Endothelial cell of umbilical vein (primary cell): ENCODE results near the gene MMP28. TPM values are rescaled to one million over a fixed set of nuclear protein-coding genes. Genes with fewer than 3 reads are reported as not detected.

Experiments used
- BruUV-seq: library from RNA; stranded (reverse); fragments of 400-500 nt; replicated peaks from 2 replicates; lab custom pipeline; 2021; lab: Mats Ljungman, UMichigan
- CTCF ChIA-PET: fragments of 300-600, 350-600 bp; sonication (Branson Sonifier 250); formaldehyde crosslinking; loops from one replicate; lab custom pipeline; 2021; ENCODE audit warnings: antibody characterized with exemption, inconsistent platforms; lab: Charles Lee
- POLR2A ChIA-PET: fragments of 300-600, 350-600 bp; sonication (Branson Sonifier 250); formaldehyde crosslinking; loops from one replicate; lab custom pipeline; 2021; ENCODE audit warnings: antibody characterized with exemption, inconsistent platforms; lab: Charles Lee
- DNase-seq: peaks from one replicate; pipeline ENCODE4 v3.0.0-alpha.2; 2011; ENCODE audit warnings: low read depth, low spot score
- FAIRE-seq: peaks from 2 replicates; lab custom pipeline; 2011; peaks lifted over from hg19 to GRCh38; lab: Jason Lieb, UNC
- H2AFZ ChIP-seq: 2 replicates; pipeline ENCODE4 v1.6.0; 2012; ENCODE audit warnings: low read depth, low read length, control low read depth, inconsistent platforms
- H3K27ac ChIP-seq: 2 replicates; pipeline ENCODE4 v1.5.1; 2011; ENCODE audit warnings: low read depth, mild to moderate bottlenecking, control low read depth, low read length, moderate library complexity; ENCODE audit not compliant: insufficient read depth
- H3K27me3 ChIP-seq, 2 experiments: 2 replicates each; pipeline versions ENCODE4 v1.6.0 to v1.6.1; 2011; ENCODE audit warnings: low read length in 2 of 2, mixed read lengths in 1 of 2; ENCODE audit not compliant: control insufficient read depth in 2 of 2, insufficient read depth in 2 of 2
- H3K36me3 ChIP-seq, 2 experiments: 2 replicates in 1 of 2; 3 replicates in 1 of 2; pipeline ENCODE4 v1.5.1; 2011; ENCODE audit warnings: low read length in 2 of 2, mild to moderate bottlenecking in 1 of 2, moderate library complexity in 1 of 2; ENCODE audit not compliant: control insufficient read depth in 2 of 2, insufficient read depth in 2 of 2; ENCODE audit errors: extremely low read depth in 1 of 2
- H3K4me1 ChIP-seq: 3 replicates; pipeline ENCODE4 v1.5.1; 2011; ENCODE audit warnings: mild to moderate bottlenecking, low read length; ENCODE audit not compliant: control insufficient read depth, insufficient read depth; ENCODE audit errors: extremely low read depth
- H3K4me2 ChIP-seq: 2 replicates; pipeline ENCODE4 v1.6.1; 2011; ENCODE audit warnings: low read length, control low read depth, mixed read lengths; ENCODE audit not compliant: insufficient read depth
- H3K4me3 ChIP-seq, 3 experiments: fragments of 200-600 bp in 1 of 3; sonication (generic), shearing (Covaris generic) in 1 of 3; replicated peaks in 1 of 3; 2 replicates each; pipeline ENCODE4 v1.5.1; 2011 to 2016; ENCODE audit warnings: control low read depth in 3 of 3, low read length in 3 of 3, mild to moderate bottlenecking in 2 of 3, inconsistent platforms in 1 of 3, low read depth in 1 of 3, moderate library complexity in 1 of 3; ENCODE audit not compliant: insufficient read depth in 1 of 3
- H3K79me2 ChIP-seq: 2 replicates; pipeline ENCODE4 v1.6.0; 2012; ENCODE audit warnings: low read length, inconsistent platforms; ENCODE audit not compliant: control insufficient read depth, insufficient read depth
- H3K9ac ChIP-seq: replicated peaks from 2 replicates; pipeline ENCODE3; 2011; ENCODE audit warnings: low read length, control low read depth; ENCODE audit not compliant: insufficient read depth; ENCODE audit errors: extremely low read depth
- H3K9me1 ChIP-seq: replicated peaks from 3 replicates; pipeline ENCODE4 v1.6.0; 2011; ENCODE audit warnings: mild to moderate bottlenecking, low read length; ENCODE audit not compliant: control insufficient read depth, insufficient read depth; ENCODE audit errors: extremely low read depth
- H3K9me3 ChIP-seq: replicated peaks from 2 replicates; pipeline ENCODE4 v1.5.1; 2012; ENCODE audit warnings: low read length, inconsistent platforms; ENCODE audit not compliant: control insufficient read depth, insufficient read depth
- H4K20me1 ChIP-seq: replicated peaks from 2 replicates; pipeline ENCODE3; 2011; ENCODE audit warnings: mild to moderate bottlenecking, low read length; ENCODE audit not compliant: control insufficient read depth, insufficient read depth; ENCODE audit errors: extremely low read depth
- CTCF ChIP-seq, 2 donors: IDR thresholded peaks; 1 replicate in 1 of 2; 2 replicates in 1 of 2; pipeline ENCODE4 v1.5.1; 2011; ENCODE audit warnings: low read length in 2 of 2, mild to moderate bottlenecking in 2 of 2, moderate library complexity in 2 of 2, control low read depth in 1 of 2, inconsistent platforms in 1 of 2, low read depth in 1 of 2; ENCODE audit not compliant: insufficient read depth in 1 of 2; ENCODE audit errors: extremely low read depth in 1 of 2
- EZH2 ChIP-seq: IDR thresholded peaks from 2 replicates; pipeline ENCODE4 v1.6.1; 2012; ENCODE audit warnings: borderline replicate concordance, low read depth, mild to moderate bottlenecking, moderate library complexity, low read length, inconsistent platforms; ENCODE audit not compliant: severe bottlenecking
- FOS ChIP-seq: IDR thresholded peaks from 2 replicates; pipeline ENCODE4 v1.6.1; 2011; ENCODE audit warnings: mild to moderate bottlenecking, low read length, moderate library complexity, borderline replicate concordance; ENCODE audit not compliant: insufficient read depth
- GATA2 ChIP-seq: IDR thresholded peaks from 2 replicates; pipeline ENCODE4 v1.7.0; 2011; ENCODE audit warnings: low read depth, mild to moderate bottlenecking, moderate library complexity, mixed read lengths, low read length; ENCODE audit not compliant: insufficient read length, insufficient read depth
- JUN ChIP-seq: IDR thresholded peaks from 2 replicates; pipeline ENCODE4 v1.6.1; 2011; ENCODE audit warnings: borderline replicate concordance, low read depth; ENCODE audit not compliant: insufficient read length, insufficient read depth
- MAX ChIP-seq: IDR thresholded peaks from 2 replicates; pipeline ENCODE4 v1.6.1; 2011; ENCODE audit not compliant: insufficient read depth, insufficient read length
- MYC ChIP-seq: IDR thresholded peaks from one replicate; pipeline ENCODE4 v1.6.1; 2011; ENCODE audit warnings: mild to moderate bottlenecking, low read depth, low read length
- POLR2A ChIP-seq: IDR thresholded peaks from 2 replicates; pipeline ENCODE4 v1.6.1; 2012; ENCODE audit warnings: low read depth, mild to moderate bottlenecking, control low read depth, low read length
- POLR2AphosphoS5 ChIP-seq: IDR thresholded peaks from 2 replicates; pipeline ENCODE4 v1.6.1; 2012; ENCODE audit warnings: low read depth, mild to moderate bottlenecking, control low read depth, low read length, moderate library complexity; ENCODE audit not compliant: insufficient read depth
- dilution Hi-C: fragments of 300-500 bp; cut with MboI; formaldehyde crosslinking; loops from one replicate; pipeline ENCODE4 v1.15.0; 2019; ENCODE audit warnings: low sequenced_read_pairs; ENCODE audit not compliant: extremely low pct_ligation_motif_present
- intact Hi-C: fragments of 100-400 bp; cut with micrococcal nuclease; formaldehyde crosslinking; loops from one replicate; pipeline ENCODE4 v1.10.0; 2022
- polyA plus RNA-seq, 4 experiments: library from polyadenylated mRNA; depleted of rRNA in 3 of 4; stranded (reverse) in 3 of 4; unstranded in 1 of 4; fragments of >200 nt; gene quantifications; 2 replicates each; pipeline versions ENCODE4 v1.2.1 to v1.2.3, GENCODE V29; 2011 to 2012; ENCODE audit warnings: missing spikeins in 1 of 4
- total RNA-seq: library from RNA; stranded (reverse); gene quantifications from 2 replicates; pipeline ENCODE4 v1.2.3, GENCODE V29; 2021

MMP28 gene
- total and polyA plus RNA-seq, 2 donors (not counting 3 experiments of a cell fraction or from before 2014, with no cell fraction given) = 6.1 to 7.1 TPM

GRCh38 chr17:35773679-35774425 lies 21.6 kb downstream of the MMP28 start:
- FAIRE-seq (no peak), DNase-seq (peak; percentile 38)
- Histone ChIP-seq H3K4me3 (no peak overlapping the region), H3K79me2 (no peaks in the 10 kb centered on the region), H3K9ac (no peak overlapping the region), H4K20me1 (no peaks in the 10 kb centered on the region), H3K27me3 (peaks cover 2 to 6% of the 10 kb centered on the region in 2 experiments), H3K9me1 (no peaks in the 10 kb centered on the region), H3K9me3 (no peaks in the 10 kb centered on the region), H3K4me1 (peaks cover 5% of the 10 kb centered on the region), H3K4me2 (no peak overlapping the region), H2AFZ (no peak overlapping the region), H3K36me3 (no peaks in the 10 kb centered on the region), H3K27ac (no peak overlapping the region)
- ChIA-PET POLR2A (no interaction called here), CTCF (interaction anchor here (1.0 to 5.3 kb wide), 3 partner anchors 10 to 35 kb away, joined by 3 to 34 read pairs (median 5); partner anchors contain the start of gene TAF15)
- no peak for TF ChIP-seq MYC
- TF ChIP-seq POLR2A = no peak
- TF ChIP-seq EZH2 = no peak
- no peak for TF ChIP-seq FOS
- TF ChIP-seq MAX = no peak
- TF ChIP-seq CTCF (IDR thresholded peaks at IDR 0.05; ENCODE audit: extremely low read depth in 1 of 2, insufficient read depth in 1 of 2, low read depth in 1 of 2, low read length in 2 of 2) = no peak
- no peak for TF ChIP-seq GATA2
- no peak for TF ChIP-seq POLR2AphosphoS5
- no peak for TF ChIP-seq JUN
- dilution Hi-C loops = no loop called here
- intact Hi-C loops = loop anchor here (1.0 kb wide), 1 partner anchor 10 kb away; no protein-coding TSS in a partner anchor
- BruUV-seq = no TSS peak
